Type B pancreatic cell (in vitro differentiated cells): ENCODE results near the gene EREG. TPM values are rescaled to one million over a fixed set of nuclear protein-coding genes. Genes with fewer than 3 reads are reported as not detected.

Experiments
- DNase-seq: peaks from one replicate; pipeline ENCODE4 v3.0.0; 2021; ENCODE audit warnings: mixed read lengths; ENCODE audit not compliant: unreplicated experiment; ENCODE audit errors: extremely low spot score
- H3K27ac Mint-ChIP-seq: 2 replicates; pipeline ENCODE4 v1.8.0; 2021; ENCODE audit warnings: mild to moderate bottlenecking, mixed read lengths
- H3K27me3 Mint-ChIP-seq: 2 replicates; pipeline ENCODE4 v1.8.0; 2021; ENCODE audit warnings: mixed read lengths
- H3K36me3 Mint-ChIP-seq: 2 replicates; pipeline ENCODE4 v1.8.0; 2021; ENCODE audit warnings: mixed read lengths
- H3K4me1 Mint-ChIP-seq: one replicate; pipeline ENCODE4 v1.8.0; 2021; ENCODE audit warnings: mixed read lengths; ENCODE audit not compliant: unreplicated experiment
- H3K4me3 Mint-ChIP-seq: 2 replicates; pipeline ENCODE4 v1.8.0; 2021; ENCODE audit warnings: mild to moderate bottlenecking, mixed read lengths
- H3K9me3 Mint-ChIP-seq: 2 replicates; pipeline ENCODE4 v1.8.0; 2021; ENCODE audit warnings: mixed read lengths
- total RNA-seq: library from RNA; stranded (reverse); gene quantifications from 2 replicates; pipeline ENCODE4 v1.2.1, GENCODE V29; 2021; ENCODE audit warnings: low replicate concordance
- TF ChIP-seq, protein P1 (sequence below): fragments of 200-600 bp; sonication (generic); conservative IDR thresholded peaks from 2 replicates; pipeline ENCODE4 v1.5.0; 2021; ENCODE audit warnings: antibody characterized with exemption, mild to moderate bottlenecking

Gene EREG
- total RNA-seq, 1 donor from 2014 or later, result 3.1 TPM

GRCh38 chr4:74418063-74418670 is 53.2 kb downstream of the EREG start:
- no peak for DNase-seq
- H3K27ac Mint-ChIP-seq, result no peak overlapping the region

DNA sequence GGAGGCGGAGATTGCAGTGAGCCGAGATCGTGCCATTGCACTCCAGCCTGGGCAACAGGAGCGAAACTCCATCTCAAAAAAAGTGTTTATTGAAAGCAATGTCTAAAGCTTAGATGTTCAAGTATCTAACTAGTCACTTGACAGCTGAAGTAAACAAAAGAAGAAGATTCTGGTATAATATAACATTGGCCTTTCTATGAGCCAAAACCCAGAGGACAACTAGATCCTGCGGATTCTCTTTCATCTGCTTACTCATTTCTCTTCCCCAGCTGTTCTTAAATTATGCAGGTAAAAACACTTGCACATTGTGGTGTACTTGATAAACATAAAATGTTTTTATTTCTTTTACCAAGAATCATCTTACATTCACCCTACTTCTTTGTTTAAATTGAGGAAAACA is 55.9 kb downstream of the EREG start:
- H3K27me3 Mint-ChIP-seq, result no peaks in the 10 kb centered on the region
- peaks cover under 1% of the 10 kb centered on the region for H3K4me1 Mint-ChIP-seq
- no peak for DNase-seq
- H3K36me3 Mint-ChIP-seq, result no peaks in the 10 kb centered on the region
- TF ChIP-seq, protein P1, sequence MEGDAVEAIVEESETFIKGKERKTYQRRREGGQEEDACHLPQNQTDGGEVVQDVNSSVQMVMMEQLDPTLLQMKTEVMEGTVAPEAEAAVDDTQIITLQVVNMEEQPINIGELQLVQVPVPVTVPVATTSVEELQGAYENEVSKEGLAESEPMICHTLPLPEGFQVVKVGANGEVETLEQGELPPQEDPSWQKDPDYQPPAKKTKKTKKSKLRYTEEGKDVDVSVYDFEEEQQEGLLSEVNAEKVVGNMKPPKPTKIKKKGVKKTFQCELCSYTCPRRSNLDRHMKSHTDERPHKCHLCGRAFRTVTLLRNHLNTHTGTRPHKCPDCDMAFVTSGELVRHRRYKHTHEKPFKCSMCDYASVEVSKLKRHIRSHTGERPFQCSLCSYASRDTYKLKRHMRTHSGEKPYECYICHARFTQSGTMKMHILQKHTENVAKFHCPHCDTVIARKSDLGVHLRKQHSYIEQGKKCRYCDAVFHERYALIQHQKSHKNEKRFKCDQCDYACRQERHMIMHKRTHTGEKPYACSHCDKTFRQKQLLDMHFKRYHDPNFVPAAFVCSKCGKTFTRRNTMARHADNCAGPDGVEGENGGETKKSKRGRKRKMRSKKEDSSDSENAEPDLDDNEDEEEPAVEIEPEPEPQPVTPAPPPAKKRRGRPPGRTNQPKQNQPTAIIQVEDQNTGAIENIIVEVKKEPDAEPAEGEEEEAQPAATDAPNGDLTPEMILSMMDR, result no peak
- H3K4me3 Mint-ChIP-seq, result no peak overlapping the region
- H3K9me3 Mint-ChIP-seq, result no peaks in the 10 kb centered on the region
- H3K27ac Mint-ChIP-seq, result no peak overlapping the region

More at GRCh38 chr4:74418063-74418670, 53.2 kb downstream of the EREG start:
- no peak overlapping the region for H3K4me3 Mint-ChIP-seq
- TF ChIP-seq, protein P1, result no peak
- H3K36me3 Mint-ChIP-seq, result no peaks in the 10 kb centered on the region
- peaks cover 3% of the 10 kb centered on the region for H3K4me1 Mint-ChIP-seq
- no peaks in the 10 kb centered on the region for H3K9me3 Mint-ChIP-seq
- H3K27me3 Mint-ChIP-seq, result no peaks in the 10 kb centered on the region

DNA sequence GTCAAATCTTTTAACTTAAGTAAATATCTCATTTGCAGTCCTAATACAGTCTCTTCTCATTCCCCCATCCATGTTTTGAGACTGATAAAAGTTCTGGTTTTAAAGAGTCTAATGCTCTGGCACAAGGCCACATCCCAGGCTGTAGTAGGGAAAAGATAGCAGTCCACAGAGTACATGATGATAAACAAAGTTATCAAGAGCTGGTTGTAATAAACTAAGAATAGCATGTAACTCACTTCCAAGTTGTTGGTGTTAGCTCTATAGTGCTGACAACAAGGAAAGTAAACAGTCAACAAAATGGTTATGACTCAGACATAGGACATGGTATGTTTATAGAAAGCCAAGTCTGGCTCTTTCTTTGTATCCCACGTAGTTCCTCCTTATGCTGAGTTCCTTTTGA is 58.2 kb downstream of the EREG start:
- Mint-ChIP-seq H3K4me3 (no peak overlapping the region), H3K9me3 (no peaks in the 10 kb centered on the region), H3K27me3 (no peaks in the 10 kb centered on the region), H3K4me1 (no peaks in the 10 kb centered on the region), H3K27ac (no peak overlapping the region), H3K36me3 (no peaks in the 10 kb centered on the region)
- DNase-seq, result no peak
- TF ChIP-seq, protein P1, result no peak

- no peak for DNase-seq
- Mint-ChIP-seq H3K27ac (no peak overlapping the region), H3K4me3 (no peak overlapping the region)
Observed at GRCh38 chr4:74424111-74424510, 59.2 kb downstream of the EREG start.

DNA sequence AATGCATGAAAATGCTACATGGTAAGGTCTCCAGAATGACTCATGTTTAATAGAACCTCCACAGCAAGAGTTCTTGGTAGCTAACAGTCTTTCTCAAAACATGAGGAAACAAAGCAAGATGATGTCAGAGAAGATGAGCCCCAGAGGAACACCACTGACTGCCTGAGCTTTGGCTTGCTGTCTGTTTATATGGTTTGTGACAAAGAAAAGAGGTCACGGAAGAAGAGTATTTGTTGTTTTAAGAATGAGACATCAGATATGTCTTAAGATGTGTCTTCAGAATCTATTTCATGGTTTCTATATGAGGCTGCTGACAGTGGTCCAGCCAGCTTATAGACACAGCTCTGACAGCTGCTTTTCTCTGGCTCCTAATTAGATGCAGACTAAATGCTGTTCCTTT is 61.2 kb downstream of the EREG start:
- DNase-seq, result no peak
- TF ChIP-seq, protein P1, result no peak
- Mint-ChIP-seq H3K27ac (no peak overlapping the region), H3K27me3 (no peaks in the 10 kb centered on the region), H3K36me3 (no peaks in the 10 kb centered on the region), H3K4me1 (no peaks in the 10 kb centered on the region), H3K4me3 (no peak overlapping the region), H3K9me3 (no peaks in the 10 kb centered on the region)

More at GRCh38 chr4:74424111-74424510, 59.2 kb downstream of the EREG start:
- no peaks in the 10 kb centered on the region for H3K36me3 Mint-ChIP-seq
- H3K27me3 Mint-ChIP-seq, result no peaks in the 10 kb centered on the region
- TF ChIP-seq, protein P1, result no peak
- H3K4me1 Mint-ChIP-seq, result no peaks in the 10 kb centered on the region
- H3K9me3 Mint-ChIP-seq, result no peaks in the 10 kb centered on the region

DNA sequence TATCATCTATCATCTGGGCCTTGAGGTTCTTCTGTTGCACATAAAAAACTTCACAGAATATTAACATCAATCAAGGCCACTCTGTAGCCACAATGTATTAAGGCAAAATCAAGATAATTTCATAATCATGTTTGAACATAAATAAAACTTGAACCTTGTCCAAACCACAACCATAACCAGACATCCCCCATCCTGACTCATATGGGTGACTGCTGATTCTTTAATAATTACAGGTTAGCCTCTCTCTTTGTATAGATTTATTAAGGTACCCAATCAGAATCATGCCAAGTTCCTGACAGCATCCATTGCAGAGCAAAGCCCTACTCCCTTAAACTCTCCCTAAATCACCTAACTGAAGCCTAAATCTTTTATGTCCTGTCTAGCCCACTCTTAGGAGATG is 63.3 kb downstream of the EREG start:
- Mint-ChIP-seq H3K4me1 (no peaks in the 10 kb centered on the region), H3K4me3 (no peak overlapping the region), H3K36me3 (no peaks in the 10 kb centered on the region), H3K27me3 (no peaks in the 10 kb centered on the region), H3K27ac (no peak overlapping the region), H3K9me3 (no peaks in the 10 kb centered on the region)
- DNase-seq, result no peak
- TF ChIP-seq, protein P1, result no peak
